HAP-1 (cell line): Measurements from ENCODE around the gene CPA4.

ENCODE experiments used
- DNase-seq, 2 experiments: peaks; one replicate each; pipeline ENCODE4 v3.0.0-alpha.2; 2016 to 2020; ENCODE audit warnings: low spot score in 2 of 2
- H3K27me3 ChIP-seq: fragments of 250-450 bp; sonication (Bioruptor Pico); 2 replicates; pipeline ENCODE4 v1.5.1; 2020; ENCODE audit warnings: low read depth, mild to moderate bottlenecking, moderate library complexity
- H3K36me3 ChIP-seq: fragments of 250-450 bp; sonication (Bioruptor Pico); replicated peaks from 2 replicates; pipeline ENCODE4 v1.5.1; 2020; ENCODE audit warnings: mild to moderate bottlenecking
- H3K4me1 ChIP-seq: fragments of 250-450 bp; sonication (Bioruptor Pico); 2 replicates; pipeline ENCODE4 v1.5.1; 2020; ENCODE audit warnings: mild to moderate bottlenecking
- H3K4me3 ChIP-seq: fragments of 250-450 bp; sonication (Bioruptor Pico); 2 replicates; pipeline ENCODE4 v1.5.1; 2020; ENCODE audit warnings: mild to moderate bottlenecking, moderate library complexity
- H3K9me3 ChIP-seq: fragments of 250-450 bp; sonication (Bioruptor Pico); 2 replicates; pipeline ENCODE4 v1.5.1; 2020; ENCODE audit warnings: mild to moderate bottlenecking, moderate library complexity
- in situ Hi-C: fragments of 300-500 bp; cut with MboI; formaldehyde crosslinking; loops from 3 replicates; pipeline ENCODE4 v1.14.3; 2020; ENCODE audit warnings: low sequenced_read_pairs, inconsistent platforms, mixed read lengths

Gene CPA4

DNA sequence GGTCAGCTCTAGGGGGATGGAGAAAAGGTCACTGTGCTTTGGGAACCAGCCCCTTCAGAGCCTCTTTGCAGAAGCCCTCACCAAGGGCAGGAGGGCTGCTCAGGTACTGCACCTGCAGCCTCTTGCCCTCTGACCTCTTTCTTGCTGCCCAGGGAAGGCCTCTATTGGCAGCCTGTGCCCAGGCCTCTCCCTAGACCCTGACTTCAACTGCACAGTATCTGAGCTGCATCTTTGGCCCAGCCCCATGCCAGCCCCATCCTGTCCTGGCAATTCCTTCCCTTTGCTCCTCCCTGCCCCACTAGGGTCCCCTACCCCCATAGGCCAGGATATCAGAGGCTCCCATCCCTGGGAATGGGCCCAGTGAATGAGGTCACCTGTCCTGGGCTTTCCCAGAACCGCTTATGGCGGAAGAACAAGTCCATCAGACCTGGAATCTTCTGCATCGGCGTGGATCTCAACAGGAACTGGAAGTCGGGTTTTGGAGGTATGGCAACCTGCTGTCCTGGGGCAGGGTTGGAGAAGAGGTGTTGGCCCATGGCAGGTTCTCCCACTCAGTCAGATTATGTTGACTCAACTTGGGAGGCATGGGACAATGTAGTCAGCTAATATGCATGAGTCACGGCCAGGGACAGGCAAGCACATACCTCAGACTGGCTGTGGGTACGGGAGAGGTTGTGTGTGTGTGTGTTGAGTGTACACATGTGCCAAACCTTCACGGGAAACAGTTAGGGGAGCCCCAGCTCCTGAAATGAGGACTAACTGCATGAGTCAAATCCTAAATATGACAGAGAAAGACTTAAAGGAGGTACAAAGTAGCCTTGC, 70.3 kb downstream of the CPA4 start:
- H3K4me1 ChIP-seq: no peaks in the 10 kb centered on the region
- H3K4me3 ChIP-seq: no peak overlapping the region
- no peak for DNase-seq
- in situ Hi-C loops: no loop called here
- 0 out of 2 replicates have a peak, but pooled peaks cover 3% of the 10 kb centered on the region for H3K9me3 ChIP-seq
- H3K36me3 ChIP-seq: no peaks in the 10 kb centered on the region
- no peaks in the 10 kb centered on the region for H3K27me3 ChIP-seq

- 0 out of 2 replicates have a peak, but pooled peaks cover 3% of the 10 kb centered on the region for H3K9me3 ChIP-seq
- H3K4me3 ChIP-seq: no peak overlapping the region
- no peaks in the 10 kb centered on the region for H3K4me1 ChIP-seq
- in situ Hi-C loops: no loop called here
- DNase-seq: no peak
- no peaks in the 10 kb centered on the region for H3K36me3 ChIP-seq
- H3K27me3 ChIP-seq: no peaks in the 10 kb centered on the region
Observed at GRCh38 chr7:130364451-130364850, 71.5 kb downstream of the CPA4 start.

DNA sequence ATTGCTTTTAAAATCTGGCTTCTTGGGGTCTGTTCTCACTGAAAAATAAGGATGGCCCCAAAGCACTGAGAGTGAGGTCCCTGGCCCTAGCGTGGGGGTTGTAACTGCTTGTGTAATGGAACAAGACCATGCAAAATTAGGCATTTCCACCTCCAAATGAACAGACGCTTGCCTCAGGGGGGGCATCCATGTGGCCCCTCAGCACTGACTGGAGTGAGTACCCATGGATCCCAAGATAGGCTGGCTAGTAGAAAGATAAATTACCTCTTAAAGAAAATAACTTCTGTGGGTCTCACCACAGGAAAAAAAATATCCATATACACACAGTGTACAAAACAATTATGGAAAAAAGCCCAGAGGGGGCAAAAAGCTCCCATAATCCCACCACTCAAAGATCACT, 72.1 kb downstream of the CPA4 start:
- Histone ChIP-seq H3K4me3 (no peak overlapping the region), H3K9me3 (0 out of 2 replicates have a peak, but pooled peaks cover 3% of the 10 kb centered on the region), H3K27me3 (no peaks in the 10 kb centered on the region), H3K4me1 (no peaks in the 10 kb centered on the region), H3K36me3 (no peaks in the 10 kb centered on the region)
- DNase-seq: no peak
- in situ Hi-C loops: no loop called here

GRCh38 chr7:130365511-130366441, 72.8 kb downstream of the CPA4 start:
- no peak overlapping the region for H3K4me3 ChIP-seq
- DNase-seq: no peak
- H3K9me3 ChIP-seq: no peaks in the 10 kb centered on the region
- H3K36me3 ChIP-seq: no peaks in the 10 kb centered on the region
- H3K4me1 ChIP-seq: no peaks in the 10 kb centered on the region
- in situ Hi-C loops: no loop called here
- H3K27me3 ChIP-seq: no peaks in the 10 kb centered on the region

DNA sequence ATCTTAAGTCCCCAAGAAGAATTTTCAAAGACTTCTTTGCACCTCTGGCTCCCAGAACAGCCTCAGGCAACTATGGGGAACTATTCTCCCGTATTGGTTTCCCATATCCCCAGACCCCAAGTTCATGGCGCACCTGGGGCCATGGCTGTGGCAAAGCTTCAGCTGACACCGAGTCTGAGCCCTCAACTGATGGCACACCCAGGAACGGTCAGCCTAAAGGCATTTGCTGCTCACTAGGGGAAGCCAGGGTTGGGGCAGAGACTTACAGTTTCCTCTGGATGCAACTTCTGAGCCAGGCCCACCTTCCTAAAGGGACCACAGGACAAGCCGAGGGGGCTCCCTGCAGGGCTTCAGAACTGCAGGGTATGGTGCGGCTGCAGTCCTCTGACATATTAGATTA, 73.6 kb downstream of the CPA4 start:
- no peak overlapping the region for H3K4me3 ChIP-seq
- H3K4me1 ChIP-seq: no peaks in the 10 kb centered on the region
- no peaks in the 10 kb centered on the region for H3K27me3 ChIP-seq
- no peaks in the 10 kb centered on the region for H3K36me3 ChIP-seq
- no peaks in the 10 kb centered on the region for H3K9me3 ChIP-seq
- in situ Hi-C loops: no loop called here
- DNase-seq: no peak

DNA sequence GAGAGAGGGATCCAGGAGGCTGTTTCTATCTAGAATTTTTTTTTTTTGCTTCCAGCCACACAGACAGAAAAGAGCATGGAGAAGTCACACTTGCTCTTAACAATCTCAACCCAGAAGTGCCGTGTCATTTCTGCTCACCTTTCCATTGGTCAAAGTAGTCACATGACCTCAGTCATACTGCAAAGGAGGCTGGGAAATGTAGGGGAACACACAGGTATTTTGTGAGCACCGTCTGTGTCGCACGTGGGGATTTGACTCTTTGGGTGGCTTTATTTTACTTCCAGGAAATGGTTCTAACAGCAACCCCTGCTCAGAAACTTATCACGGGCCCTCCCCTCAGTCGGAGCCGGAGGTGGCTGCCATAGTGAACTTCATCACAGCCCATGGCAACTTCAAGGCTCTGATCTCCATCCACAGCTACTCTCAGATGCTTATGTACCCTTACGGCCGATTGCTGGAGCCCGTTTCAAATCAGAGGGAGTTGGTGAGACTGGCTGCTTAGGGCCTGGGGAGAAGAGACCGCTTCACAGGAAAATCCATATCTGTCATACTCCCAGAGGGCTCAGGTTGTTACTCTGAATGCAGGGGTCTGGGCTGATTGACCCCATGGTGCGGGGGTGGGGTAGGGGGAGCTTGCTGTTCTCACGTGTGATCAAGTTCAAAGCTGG, 74.3 kb downstream of the CPA4 start:
- Histone ChIP-seq H3K36me3 (no peaks in the 10 kb centered on the region), H3K27me3 (no peaks in the 10 kb centered on the region), H3K4me3 (no peak overlapping the region), H3K9me3 (no peaks in the 10 kb centered on the region), H3K4me1 (no peaks in the 10 kb centered on the region)
- DNase-seq: no peak
- in situ Hi-C loops: no loop called here

GRCh38 chr7:130367836-130368746, 75.1 kb downstream of the CPA4 start:
- in situ Hi-C loops: no loop called here
- no peaks in the 10 kb centered on the region; the same call in 1 of the 2 replicates for H3K4me1 ChIP-seq

GRCh38 chr7:130369110-130369711, 76.2 kb downstream of the CPA4 start:
- Histone ChIP-seq H3K36me3 (no peaks in the 10 kb centered on the region), H3K27me3 (no peaks in the 10 kb centered on the region), H3K4me3 (no peak overlapping the region), H3K4me1 (peaks cover 6% of the 10 kb centered on the region), H3K9me3 (no peaks in the 10 kb centered on the region)
- in situ Hi-C loops: no loop called here
- DNase-seq: no peak

More at GRCh38 chr7:130367836-130368746, 75.1 kb downstream of the CPA4 start:
- Histone ChIP-seq H3K36me3 (no peaks in the 10 kb centered on the region), H3K27me3 (no peaks in the 10 kb centered on the region), H3K4me3 (no peak overlapping the region), H3K9me3 (no peaks in the 10 kb centered on the region)
- DNase-seq: no peak

- H3K36me3 ChIP-seq: no peaks in the 10 kb centered on the region
- no peaks in the 10 kb centered on the region for H3K9me3 ChIP-seq
- peaks cover 6% of the 10 kb centered on the region for H3K4me1 ChIP-seq
- no peak overlapping the region for H3K4me3 ChIP-seq
- in situ Hi-C loops: no loop called here
- H3K27me3 ChIP-seq: no peaks in the 10 kb centered on the region
- no peak for DNase-seq
Observed at GRCh38 chr7:130369831-130370550, 77.0 kb downstream of the CPA4 start.

- Histone ChIP-seq H3K27me3 (no peaks in the 10 kb centered on the region), H3K36me3 (no peaks in the 10 kb centered on the region), H3K4me1 (peaks cover 6% of the 10 kb centered on the region), H3K4me3 (no peak overlapping the region), H3K9me3 (no peaks in the 10 kb centered on the region)
- no peak for DNase-seq
- in situ Hi-C loops: no loop called here
Observed at GRCh38 chr7:130371046-130371445, 78.1 kb downstream of the CPA4 start.

DNA sequence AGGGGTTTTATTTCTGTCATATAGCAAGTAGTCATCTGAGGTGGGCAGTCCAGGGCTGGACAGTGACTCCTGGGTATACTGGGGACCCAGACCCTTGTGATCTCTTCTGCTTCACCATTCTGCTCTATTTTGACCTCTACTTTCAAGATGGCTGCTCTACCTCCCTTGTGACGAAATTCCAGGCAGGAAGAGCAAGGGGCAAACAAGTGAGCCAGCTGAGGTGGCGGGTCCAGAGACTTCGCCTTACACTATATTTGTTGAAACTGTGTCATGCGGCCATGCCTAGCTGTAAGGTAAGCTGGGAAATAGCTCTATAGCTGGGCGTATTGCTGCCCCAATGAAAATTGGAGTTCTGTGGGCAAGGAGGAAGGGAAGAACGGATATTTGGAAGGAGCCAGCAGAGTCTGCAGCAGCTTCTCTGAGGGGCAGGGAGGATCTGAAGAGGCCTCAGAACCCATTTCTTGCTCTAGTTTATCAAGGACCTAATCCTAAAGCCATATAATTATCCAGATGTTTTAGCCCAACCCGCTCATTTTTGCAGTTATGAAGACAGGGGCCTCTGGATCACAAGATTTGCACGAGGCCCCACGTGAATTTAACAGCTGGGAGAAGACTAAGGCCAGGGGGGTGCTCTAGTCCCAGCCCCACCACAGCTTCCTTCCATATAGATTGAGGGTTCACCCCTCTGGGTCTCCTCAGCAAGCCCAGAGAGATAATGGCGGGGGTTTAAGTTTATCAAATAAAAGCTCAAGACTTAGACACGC, 79.6 kb downstream of the CPA4 start:
- in situ Hi-C loops: no loop called here
- H3K27me3 ChIP-seq: no peaks in the 10 kb centered on the region
- peaks cover 6% of the 10 kb centered on the region for H3K4me1 ChIP-seq
- H3K9me3 ChIP-seq: no peaks in the 10 kb centered on the region
- H3K4me3 ChIP-seq: no peak overlapping the region
- no peaks in the 10 kb centered on the region for H3K36me3 ChIP-seq
- no peak for DNase-seq
